IMR-90 (cell line): Measurements from ENCODE around the gene PLP1.

Experiments used
- BHLHE40 ChIP-seq: fragments of 150-350 bp; IDR thresholded peaks from 2 replicates; pipeline ENCODE4 v1.6.1; 2016; ENCODE audit warnings: mild to moderate bottlenecking, low read depth, low read length
- MXI1 ChIP-seq: IDR thresholded peaks from 2 replicates; pipeline ENCODE4 v1.6.1; 2012; ENCODE audit warnings: low read depth, mild to moderate bottlenecking, low read length, moderate library complexity, borderline replicate concordance
- POLR2A ChIP-seq: IDR thresholded peaks from 2 replicates; pipeline ENCODE4 v1.6.1; 2012; ENCODE audit warnings: mild to moderate bottlenecking, low read depth, low read length
- RAD21 ChIP-seq: IDR thresholded peaks from 2 replicates; pipeline ENCODE4 v1.6.1; 2012; ENCODE audit warnings: low read length, improper control_type of control experiment
- SMC3 ChIP-seq: fragments of 150-350 bp; IDR thresholded peaks from 2 replicates; pipeline ENCODE4 v1.6.1; 2016; ENCODE audit warnings: low read depth, mild to moderate bottlenecking, antibody characterized with exemption, low read length, moderate library complexity
- TF ChIP-seq, protein P1 (sequence below): conservative IDR thresholded peaks from 2 replicates; pipeline ENCODE4 v1.5.1; 2012; ENCODE audit warnings: mild to moderate bottlenecking, low read depth, low read length, improper control_type of control experiment

DNA sequence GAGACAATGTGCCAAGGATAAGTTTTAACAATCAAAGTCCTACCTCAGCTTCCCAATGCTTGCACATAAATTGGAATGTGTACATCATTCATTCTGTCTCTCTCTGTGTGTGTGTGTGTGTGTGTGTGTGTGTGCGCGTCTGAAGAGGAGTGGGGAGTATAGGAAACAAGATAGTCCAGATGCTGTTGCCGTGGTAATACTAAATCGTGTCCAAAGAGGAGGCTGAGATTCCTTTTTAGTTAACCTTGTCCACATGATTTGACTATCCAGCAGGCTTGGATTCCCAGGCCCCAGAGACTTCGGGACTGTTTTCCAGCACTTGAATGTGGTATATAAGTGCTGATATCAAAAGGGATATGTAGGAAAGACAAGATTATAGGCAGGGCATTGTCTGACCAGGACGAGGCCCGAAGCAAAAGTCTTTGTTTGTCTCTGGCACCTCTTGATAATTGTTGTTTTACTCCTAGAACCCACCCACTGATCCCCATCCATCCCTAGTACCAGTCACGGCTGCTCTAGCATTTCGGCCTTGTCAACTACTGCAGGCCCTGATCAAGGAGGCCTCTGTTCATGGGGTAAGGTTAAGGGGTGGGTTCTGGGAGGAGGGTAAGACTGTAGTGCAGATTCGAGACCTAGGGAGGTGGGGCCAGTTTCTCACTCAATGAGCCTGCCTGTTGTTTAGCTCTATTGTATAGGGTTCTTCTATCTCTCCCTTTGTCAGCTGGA lies 3.9 kb downstream of the PLP1 start:
- TF ChIP-seq, protein P1, sequence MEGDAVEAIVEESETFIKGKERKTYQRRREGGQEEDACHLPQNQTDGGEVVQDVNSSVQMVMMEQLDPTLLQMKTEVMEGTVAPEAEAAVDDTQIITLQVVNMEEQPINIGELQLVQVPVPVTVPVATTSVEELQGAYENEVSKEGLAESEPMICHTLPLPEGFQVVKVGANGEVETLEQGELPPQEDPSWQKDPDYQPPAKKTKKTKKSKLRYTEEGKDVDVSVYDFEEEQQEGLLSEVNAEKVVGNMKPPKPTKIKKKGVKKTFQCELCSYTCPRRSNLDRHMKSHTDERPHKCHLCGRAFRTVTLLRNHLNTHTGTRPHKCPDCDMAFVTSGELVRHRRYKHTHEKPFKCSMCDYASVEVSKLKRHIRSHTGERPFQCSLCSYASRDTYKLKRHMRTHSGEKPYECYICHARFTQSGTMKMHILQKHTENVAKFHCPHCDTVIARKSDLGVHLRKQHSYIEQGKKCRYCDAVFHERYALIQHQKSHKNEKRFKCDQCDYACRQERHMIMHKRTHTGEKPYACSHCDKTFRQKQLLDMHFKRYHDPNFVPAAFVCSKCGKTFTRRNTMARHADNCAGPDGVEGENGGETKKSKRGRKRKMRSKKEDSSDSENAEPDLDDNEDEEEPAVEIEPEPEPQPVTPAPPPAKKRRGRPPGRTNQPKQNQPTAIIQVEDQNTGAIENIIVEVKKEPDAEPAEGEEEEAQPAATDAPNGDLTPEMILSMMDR = no peak
- TF ChIP-seq BHLHE40 = no peak
- TF ChIP-seq SMC3 = no peak
- TF ChIP-seq POLR2A = no peak
- TF ChIP-seq RAD21 = no peak
- no peak for TF ChIP-seq MXI1
